HepG2 (cell line): Measurements from ENCODE around the gene ZNF20. TPM values are rescaled to one million over a fixed set of nuclear protein-coding genes. Genes with fewer than 3 reads are reported as not detected.

Source experiments
- BORCS8-MEF2B ChIP-seq: sonication (generic); formaldehyde crosslinking; IDR thresholded peaks from 2 replicates; pipeline ENCODE4 v1.8.0; 2022; ENCODE audit warnings: mild to moderate bottlenecking, missing genetic modification reagents
- CCAR2 ChIP-seq: fragments of 200-400 bp; formaldehyde crosslinking; optimal IDR thresholded peaks from 2 replicates; pipeline ENCODE3; 2018; ENCODE audit warnings: low read depth, mild to moderate bottlenecking, low read length, moderate library complexity
- FOSL1 ChIP-seq: sonication (generic); formaldehyde crosslinking; IDR thresholded peaks from 2 replicates; pipeline ENCODE4 v1.9.0; 2021; ENCODE audit warnings: missing genetic modification reagents, borderline replicate concordance
- FOXA1 ChIP-seq, 2 experiments: fragments of 450-650 bp in 1 of 2; sonication (generic) in 1 of 2; formaldehyde crosslinking in 1 of 2; IDR thresholded peaks; 2 replicates each; pipeline versions ENCODE4 v1.4.0 to v1.6.1; 2016 to 2020; ENCODE audit warnings: missing genetic modification reagents in 1 of 2
- GPN1 ChIP-seq: sonication (generic); formaldehyde crosslinking; IDR thresholded peaks from 2 replicates; pipeline ENCODE4 v1.5.1; 2020; ENCODE audit warnings: missing genetic modification reagents, borderline replicate concordance
- GTF2F1 ChIP-seq: fragments of 150-350 bp; IDR thresholded peaks from 2 replicates; pipeline ENCODE4 v1.6.1; 2014; ENCODE audit warnings: low read length
- HCFC1 ChIP-seq: fragments of 150-350 bp; IDR thresholded peaks from 2 replicates; pipeline ENCODE4 v1.6.1; 2014; ENCODE audit warnings: low read depth, low read length
- HNF4A ChIP-seq: sonication (generic); formaldehyde crosslinking; IDR thresholded peaks from 2 replicates; pipeline ENCODE4 v1.4.0; 2020; ENCODE audit warnings: missing genetic modification reagents
- IKZF1 ChIP-seq: fragments of 450-650 bp; IDR thresholded peaks from 2 replicates; pipeline ENCODE4 v1.7.1; 2016
- JDP2 ChIP-seq: sonication (generic); formaldehyde crosslinking; IDR thresholded peaks from 2 replicates; pipeline ENCODE4 v1.8.1; 2022; ENCODE audit warnings: missing genetic modification reagents, borderline replicate concordance
- MZF1 ChIP-seq: sonication (generic); formaldehyde crosslinking; IDR thresholded peaks from 2 replicates; pipeline ENCODE4 v1.8.1; 2023; ENCODE audit warnings: mild to moderate bottlenecking, missing genetic modification reagents, borderline replicate concordance
- NFIB ChIP-seq: sonication (generic); formaldehyde crosslinking; IDR thresholded peaks from 2 replicates; pipeline ENCODE4 v1.9.0; 2021; ENCODE audit warnings: missing genetic modification reagents, mild to moderate bottlenecking, borderline replicate concordance
- RBM22 ChIP-seq: fragments of 200-400 bp; formaldehyde crosslinking; optimal IDR thresholded peaks from 2 replicates; pipeline ENCODE3; 2017; ENCODE audit warnings: mild to moderate bottlenecking, low read length, moderate library complexity
- SAFB2 ChIP-seq: sonication (generic); formaldehyde crosslinking; IDR thresholded peaks from 2 replicates; pipeline ENCODE4 v1.5.1; 2020; ENCODE audit warnings: missing genetic modification reagents, low read depth, mild to moderate bottlenecking, borderline replicate concordance
- SMAD3 ChIP-seq: sonication (generic); formaldehyde crosslinking; IDR thresholded peaks from 2 replicates; pipeline ENCODE4 v1.4.0; 2020; ENCODE audit warnings: missing genetic modification reagents
- TFDP1 ChIP-seq: IDR thresholded peaks from 2 replicates; pipeline ENCODE4 v1.6.1; 2016; ENCODE audit warnings: missing compliant biosample characterization, missing genetic modification reagents, borderline replicate concordance
- ZFAT ChIP-seq: sonication (generic); formaldehyde crosslinking; conservative IDR thresholded peaks from 2 replicates; pipeline ENCODE4 v1.8.1; 2023; ENCODE audit warnings: missing genetic modification reagents, inconsistent platforms
- ZMYM2 ChIP-seq: sonication (generic); formaldehyde crosslinking; IDR thresholded peaks from 2 replicates; pipeline ENCODE4 v1.8.0; 2022; ENCODE audit warnings: mild to moderate bottlenecking, missing genetic modification reagents
- ZNF333 ChIP-seq: sonication (generic); formaldehyde crosslinking; IDR thresholded peaks from 2 replicates; pipeline ENCODE4 v1.4.0; 2020; ENCODE audit warnings: mild to moderate bottlenecking, missing genetic modification reagents, borderline replicate concordance
- ZNF614 ChIP-seq: IDR thresholded peaks from 2 replicates; pipeline ENCODE4 v1.6.1; 2018; ENCODE audit warnings: missing biosample characterization, missing genetic modification reagents, inconsistent platforms, borderline replicate concordance
- ZNF75D ChIP-seq: sonication (generic); formaldehyde crosslinking; IDR thresholded peaks from 2 replicates; pipeline ENCODE4 v1.8.1; 2023; ENCODE audit warnings: missing genetic modification reagents, mild to moderate bottlenecking, borderline replicate concordance
- polyA plus RNA-seq, 8 experiments: library from polyadenylated mRNA; depleted of rRNA in 3 of 8; stranded (reverse) in 7 of 8; unstranded in 1 of 8; fragments of >200 nt; fragmentation: Illumina TruSeq in 4 of 8; extraction: Trizol in 4 of 8; gene quantifications; 2 replicates each; pipeline versions ENCODE4 v1.2.1 to v1.2.3, GENCODE V29; 2011 to 2016; ENCODE audit warnings: low read depth in 4 of 8, missing spikeins in 1 of 8, mixed read lengths in 1 of 8; ENCODE audit not compliant: insufficient read depth in 1 of 8
- total RNA-seq, 5 experiments: library from RNA; depleted of rRNA; stranded (reverse); fragments of >200 nt; fragmentation: Illumina TruSeq; extraction: Trizol; gene quantifications; 2 replicates each; pipeline ENCODE4 v1.2.3, GENCODE V29; 2016; ENCODE audit warnings: low read depth in 1 of 5
- TF ChIP-seq, protein P1 (sequence below): IDR thresholded peaks from 2 replicates; pipeline ENCODE4 v1.6.1; 2016; ENCODE audit warnings: missing compliant biosample characterization, missing genetic modification reagents, borderline replicate concordance
- TF ChIP-seq, protein P2 (sequence below): sonication (generic); formaldehyde crosslinking; IDR thresholded peaks from 2 replicates; pipeline ENCODE4 v1.5.0; 2020; ENCODE audit warnings: missing genetic modification reagents
- TF ChIP-seq, protein P3 (sequence below): sonication (generic); formaldehyde crosslinking; IDR thresholded peaks from 2 replicates; pipeline ENCODE4 v1.5.0; 2020; ENCODE audit warnings: missing genetic modification reagents, mild to moderate bottlenecking, borderline replicate concordance

ZNF20 gene
- total and polyA plus RNA-seq, 2 of the 13 experiments (the other 11 are each of a cell fraction or from before 2014, with no cell fraction given) = 1.6 to 8.0 TPM

DNA sequence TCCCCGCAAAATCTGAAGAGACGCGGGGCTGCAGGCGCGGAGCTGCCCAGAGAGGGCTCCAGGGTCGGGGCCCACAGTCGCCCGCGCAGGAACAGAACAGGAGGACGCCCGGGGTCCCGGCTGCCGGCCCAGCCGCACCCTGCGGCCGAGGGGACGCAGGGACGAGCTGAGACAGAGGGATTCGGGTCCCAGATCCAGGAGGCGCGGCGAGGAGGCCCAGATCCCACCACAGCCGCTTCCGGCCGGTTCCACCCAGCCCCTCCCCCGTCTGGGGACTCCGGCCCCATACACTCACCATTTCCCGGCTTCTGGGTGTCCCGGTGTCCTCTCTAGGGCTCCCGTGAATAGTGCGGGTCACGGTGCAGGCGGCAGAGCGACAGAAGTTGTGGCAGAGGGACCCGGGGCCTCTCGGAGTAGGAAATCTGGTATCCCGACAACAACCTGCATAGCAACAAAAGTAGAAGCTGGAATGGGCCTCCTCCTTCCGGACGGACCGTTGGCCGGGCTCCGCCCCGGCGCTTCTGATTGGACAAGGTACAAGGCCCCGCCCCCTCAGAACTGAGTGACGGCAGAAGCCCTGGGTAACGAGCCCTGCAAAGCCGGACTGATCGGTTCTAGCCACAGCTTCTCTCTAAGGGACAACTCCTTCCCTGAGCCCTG is at the start of gene ZNF20 (continued):
- TF ChIP-seq, protein P1, sequence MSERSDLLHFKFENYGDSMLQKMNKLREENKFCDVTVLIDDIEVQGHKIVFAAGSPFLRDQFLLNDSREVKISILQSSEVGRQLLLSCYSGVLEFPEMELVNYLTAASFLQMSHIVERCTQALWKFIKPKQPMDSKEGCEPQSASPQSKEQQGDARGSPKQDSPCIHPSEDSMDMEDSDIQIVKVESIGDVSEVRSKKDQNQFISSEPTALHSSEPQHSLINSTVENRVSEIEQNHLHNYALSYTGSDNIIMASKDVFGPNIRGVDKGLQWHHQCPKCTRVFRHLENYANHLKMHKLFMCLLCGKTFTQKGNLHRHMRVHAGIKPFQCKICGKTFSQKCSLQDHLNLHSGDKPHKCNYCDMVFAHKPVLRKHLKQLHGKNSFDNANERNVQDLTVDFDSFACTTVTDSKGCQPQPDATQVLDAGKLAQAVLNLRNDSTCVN (CRISPR knock-in tag) = peak; percentile 49; the same call in 1 of the 2 replicates
- TF ChIP-seq NFIB (no peak), IKZF1 (no peak), SAFB2 (CRISPR knock-in tag) (no peak), BORCS8-MEF2B (CRISPR knock-in tag) (peak; percentile 44; the same call in 1 of the 2 replicates), HCFC1 (no peak), FOSL1 (CRISPR knock-in tag) (no peak), ZNF333 (CRISPR knock-in tag) (0 out of 2 replicates have a peak, but pooled peaks have one; percentile 22), MZF1 (CRISPR knock-in tag) (no peak), ZFAT (CRISPR knock-in tag) (no peak), GTF2F1 (no peak), SMAD3 (no peak), GPN1 (no peak), CCAR2 (no peak), FOXA1 (IDR thresholded peaks at IDR 0.05) (no peak), FOXA1 (CRISPR knock-in tag; IDR thresholded peaks at IDR 0.05) (no peak), ZMYM2 (CRISPR knock-in tag) (no peak), RBM22 (no peak), JDP2 (CRISPR knock-in tag) (no peak), ZNF614 (CRISPR knock-in tag) (no peak), TFDP1 (no peak), ZNF75D (CRISPR knock-in tag) (no peak), HNF4A (CRISPR knock-in tag) (no peak)
- TF ChIP-seq, protein P2, sequence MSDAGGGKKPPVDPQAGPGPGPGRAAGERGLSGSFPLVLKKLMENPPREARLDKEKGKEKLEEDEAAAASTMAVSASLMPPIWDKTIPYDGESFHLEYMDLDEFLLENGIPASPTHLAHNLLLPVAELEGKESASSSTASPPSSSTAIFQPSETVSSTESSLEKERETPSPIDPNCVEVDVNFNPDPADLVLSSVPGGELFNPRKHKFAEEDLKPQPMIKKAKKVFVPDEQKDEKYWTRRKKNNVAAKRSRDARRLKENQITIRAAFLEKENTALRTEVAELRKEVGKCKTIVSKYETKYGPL = no peak
- TF ChIP-seq, protein P3, sequence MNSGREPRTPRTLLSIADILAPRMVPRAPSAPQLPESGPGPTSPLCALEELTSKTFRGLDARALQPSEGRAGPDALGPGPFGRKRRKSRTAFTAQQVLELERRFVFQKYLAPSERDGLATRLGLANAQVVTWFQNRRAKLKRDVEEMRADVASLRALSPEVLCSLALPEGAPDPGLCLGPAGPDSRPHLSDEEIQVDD = no peak
